A673 (cell line): ENCODE measurements around the gene METRNL.

ENCODE experiments used
- EZH2 ChIP-seq: fragments of 200-600 bp; sonication (generic); IDR thresholded peaks from 2 replicates; pipeline ENCODE4 v1.6.1; 2017; ENCODE audit warnings: borderline replicate concordance, low read depth, mild to moderate bottlenecking, mixed read lengths, antibody characterized with exemption, low read length; ENCODE audit not compliant: poor library complexity, severe bottlenecking
- TF ChIP-seq, protein P1 (sequence below): fragments of 300-800, 200-600 bp; sonication (generic); conservative IDR thresholded peaks from 2 replicates; pipeline ENCODE4 v1.5.1; 2017; ENCODE audit warnings: low read depth, mild to moderate bottlenecking, antibody characterized with exemption, low read length, moderate library complexity, mixed read lengths

DNA sequence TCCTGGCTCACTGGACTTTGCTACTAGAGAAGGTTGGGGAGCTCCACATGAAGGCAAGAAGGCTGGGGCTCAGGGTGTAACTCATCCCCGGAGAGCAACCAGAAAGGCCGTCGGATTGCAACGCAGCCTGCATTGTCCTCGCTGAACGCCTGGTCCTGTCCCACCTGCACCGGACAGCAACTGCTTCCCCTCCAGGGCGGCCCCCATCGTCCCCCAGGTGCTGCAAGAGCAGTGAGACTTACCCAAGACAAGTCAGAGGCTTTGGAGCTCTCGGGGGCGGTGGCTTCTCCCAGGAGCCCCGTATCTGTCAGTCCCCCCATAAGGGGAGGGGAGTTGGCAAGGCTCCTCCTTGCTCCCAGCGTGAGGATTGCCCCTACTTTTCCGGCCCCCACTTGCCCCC, 18.4 kb downstream of the METRNL start:
- TF ChIP-seq, protein P1, sequence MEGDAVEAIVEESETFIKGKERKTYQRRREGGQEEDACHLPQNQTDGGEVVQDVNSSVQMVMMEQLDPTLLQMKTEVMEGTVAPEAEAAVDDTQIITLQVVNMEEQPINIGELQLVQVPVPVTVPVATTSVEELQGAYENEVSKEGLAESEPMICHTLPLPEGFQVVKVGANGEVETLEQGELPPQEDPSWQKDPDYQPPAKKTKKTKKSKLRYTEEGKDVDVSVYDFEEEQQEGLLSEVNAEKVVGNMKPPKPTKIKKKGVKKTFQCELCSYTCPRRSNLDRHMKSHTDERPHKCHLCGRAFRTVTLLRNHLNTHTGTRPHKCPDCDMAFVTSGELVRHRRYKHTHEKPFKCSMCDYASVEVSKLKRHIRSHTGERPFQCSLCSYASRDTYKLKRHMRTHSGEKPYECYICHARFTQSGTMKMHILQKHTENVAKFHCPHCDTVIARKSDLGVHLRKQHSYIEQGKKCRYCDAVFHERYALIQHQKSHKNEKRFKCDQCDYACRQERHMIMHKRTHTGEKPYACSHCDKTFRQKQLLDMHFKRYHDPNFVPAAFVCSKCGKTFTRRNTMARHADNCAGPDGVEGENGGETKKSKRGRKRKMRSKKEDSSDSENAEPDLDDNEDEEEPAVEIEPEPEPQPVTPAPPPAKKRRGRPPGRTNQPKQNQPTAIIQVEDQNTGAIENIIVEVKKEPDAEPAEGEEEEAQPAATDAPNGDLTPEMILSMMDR, result no peak
- no peak for TF ChIP-seq EZH2
